DOHH2 (cell line): ENCODE measurements around the gene STAG1.

Source experiments
- H3F3A ChIP-seq: fragments of 200-600 bp; sonication (generic), shearing (Covaris generic); 2 replicates; pipeline ENCODE4 v1.6.0; 2016; ENCODE audit warnings: antibody characterized with exemption, mild to moderate bottlenecking; ENCODE audit not compliant: control insufficient read depth, insufficient read depth
- H3K27ac ChIP-seq: fragments of 200-600 bp; sonication (generic); 2 replicates; pipeline ENCODE4 v1.5.1; 2014; ENCODE audit warnings: low read depth, mild to moderate bottlenecking, low read length, moderate library complexity
- H3K27me3 ChIP-seq: fragments of 200-600 bp; sonication (generic); 2 replicates; pipeline ENCODE4 v1.6.1; 2014; ENCODE audit warnings: mild to moderate bottlenecking, low read length, mixed read lengths; ENCODE audit not compliant: control insufficient read depth
- H3K36me3 ChIP-seq: fragments of 200-600 bp; sonication (generic); 2 replicates; pipeline ENCODE4 v1.6.1; 2014; ENCODE audit warnings: mild to moderate bottlenecking, low read length, moderate library complexity, mixed read lengths; ENCODE audit not compliant: control insufficient read depth
- H3K4me1 ChIP-seq: fragments of 200-600 bp; sonication (generic); 2 replicates; pipeline ENCODE4 v1.6.1; 2014; ENCODE audit warnings: mild to moderate bottlenecking, low read length, mixed read lengths; ENCODE audit not compliant: control insufficient read depth
- H3K4me2 ChIP-seq: fragments of 200-600 bp; sonication (generic); 2 replicates; pipeline ENCODE4 v1.6.0; 2014; ENCODE audit warnings: mild to moderate bottlenecking, low read length, moderate library complexity
- H3K4me3 ChIP-seq: fragments of 200-600 bp; sonication (generic); 2 replicates; pipeline ENCODE4 v1.5.1; 2014; ENCODE audit warnings: mild to moderate bottlenecking, low read length, mixed read lengths
- H3K79me2 ChIP-seq: fragments of 200-600 bp; sonication (generic); 2 replicates; pipeline ENCODE4 v1.6.1; 2014; ENCODE audit warnings: mild to moderate bottlenecking, low read length, mixed read lengths; ENCODE audit not compliant: control insufficient read depth
- H3K9me2 ChIP-seq: fragments of 200-600 bp; sonication (generic); replicated peaks from 2 replicates; pipeline ENCODE4 v1.6.1; 2014; ENCODE audit warnings: mild to moderate bottlenecking, low read length, mixed read lengths; ENCODE audit not compliant: control insufficient read depth
- H3K9me3 ChIP-seq: fragments of 200-600 bp; sonication (generic); 2 replicates; pipeline ENCODE4 v1.6.1; 2014; ENCODE audit warnings: antibody characterized with exemption, low read length, mixed read lengths; ENCODE audit not compliant: control insufficient read depth, insufficient read depth
- H4K20me1 ChIP-seq: fragments of 200-600 bp; sonication (generic); 2 replicates; pipeline ENCODE4 v1.6.0; 2014; ENCODE audit warnings: low read depth, mild to moderate bottlenecking, antibody characterized with exemption, low read length, moderate library complexity; ENCODE audit not compliant: control insufficient read depth, insufficient read depth
- EZH2phosphoT487 ChIP-seq: fragments of 200-600 bp; sonication (generic); IDR thresholded peaks from 2 replicates; pipeline ENCODE4 v1.6.1; 2017; ENCODE audit warnings: borderline replicate concordance, mild to moderate bottlenecking, antibody characterized with exemption, low read length, moderate library complexity, mixed read lengths
- TF ChIP-seq, protein P1 (sequence below): fragments of 200-600 bp; sonication (generic); IDR thresholded peaks from one replicate; pipeline ENCODE4 v1.5.1; 2014; ENCODE audit warnings: antibody characterized with exemption, mild to moderate bottlenecking, low read depth, low read length; ENCODE audit not compliant: poor library complexity, severe bottlenecking

Gene STAG1

DNA sequence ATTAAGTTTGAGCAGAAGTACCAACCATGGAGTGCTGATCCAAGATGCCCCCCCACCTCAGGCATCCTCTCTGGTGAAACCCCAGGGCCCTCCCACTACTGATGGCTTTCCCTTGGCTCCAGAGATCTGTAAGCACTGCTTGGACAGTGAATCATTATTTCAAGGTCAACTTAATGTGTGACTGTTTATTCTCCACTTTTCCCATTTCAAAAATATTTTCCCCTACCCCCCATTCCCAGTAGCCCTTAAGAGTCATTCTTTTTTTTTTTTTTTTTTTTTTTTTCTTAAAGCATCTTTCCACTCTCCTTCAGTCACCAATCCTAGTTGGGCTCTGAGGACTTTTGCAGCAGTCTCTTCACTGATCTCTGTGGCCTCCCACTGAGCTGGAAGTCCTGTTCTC, 419.4 kb downstream of the STAG1 start:
- H3K9me2 ChIP-seq = no peaks in the 10 kb centered on the region
- H3F3A ChIP-seq = no peaks in the 10 kb centered on the region
- H3K27me3 ChIP-seq = no peaks in the 10 kb centered on the region
- H3K36me3 ChIP-seq = peaks cover 64% of the 10 kb centered on the region
- no peak overlapping the region for H3K4me2 ChIP-seq
- H4K20me1 ChIP-seq = no peaks in the 10 kb centered on the region
- H3K9me3 ChIP-seq = no peaks in the 10 kb centered on the region
- H3K4me3 ChIP-seq = no peak overlapping the region
- H3K27ac ChIP-seq = no peak overlapping the region
- H3K79me2 ChIP-seq = no peaks in the 10 kb centered on the region
- no peaks in the 10 kb centered on the region for H3K4me1 ChIP-seq
- no peak for TF ChIP-seq EZH2phosphoT487
- TF ChIP-seq, protein P1, sequence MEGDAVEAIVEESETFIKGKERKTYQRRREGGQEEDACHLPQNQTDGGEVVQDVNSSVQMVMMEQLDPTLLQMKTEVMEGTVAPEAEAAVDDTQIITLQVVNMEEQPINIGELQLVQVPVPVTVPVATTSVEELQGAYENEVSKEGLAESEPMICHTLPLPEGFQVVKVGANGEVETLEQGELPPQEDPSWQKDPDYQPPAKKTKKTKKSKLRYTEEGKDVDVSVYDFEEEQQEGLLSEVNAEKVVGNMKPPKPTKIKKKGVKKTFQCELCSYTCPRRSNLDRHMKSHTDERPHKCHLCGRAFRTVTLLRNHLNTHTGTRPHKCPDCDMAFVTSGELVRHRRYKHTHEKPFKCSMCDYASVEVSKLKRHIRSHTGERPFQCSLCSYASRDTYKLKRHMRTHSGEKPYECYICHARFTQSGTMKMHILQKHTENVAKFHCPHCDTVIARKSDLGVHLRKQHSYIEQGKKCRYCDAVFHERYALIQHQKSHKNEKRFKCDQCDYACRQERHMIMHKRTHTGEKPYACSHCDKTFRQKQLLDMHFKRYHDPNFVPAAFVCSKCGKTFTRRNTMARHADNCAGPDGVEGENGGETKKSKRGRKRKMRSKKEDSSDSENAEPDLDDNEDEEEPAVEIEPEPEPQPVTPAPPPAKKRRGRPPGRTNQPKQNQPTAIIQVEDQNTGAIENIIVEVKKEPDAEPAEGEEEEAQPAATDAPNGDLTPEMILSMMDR = no peak

DNA sequence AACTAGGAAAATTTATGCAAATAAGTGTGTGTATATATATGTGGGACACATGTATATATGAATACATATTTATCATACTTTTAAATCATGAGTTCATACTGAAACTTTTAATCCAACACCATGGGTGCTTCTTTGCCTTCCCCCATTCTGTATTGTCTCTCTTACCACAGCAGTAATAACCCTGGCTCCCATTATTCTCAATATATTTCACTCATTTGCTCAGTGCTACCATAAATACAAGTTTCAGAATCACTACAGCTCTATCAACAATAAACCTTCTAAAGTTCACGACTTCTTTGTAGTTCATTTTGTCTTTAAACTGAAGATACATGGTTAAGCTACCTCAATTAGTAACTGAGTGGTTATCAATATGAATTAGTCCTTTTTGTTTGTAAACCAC, 419.9 kb downstream of the STAG1 start:
- Histone ChIP-seq H3K27ac (no peak overlapping the region), H3K27me3 (no peaks in the 10 kb centered on the region), H3K79me2 (no peaks in the 10 kb centered on the region), H3K4me1 (no peaks in the 10 kb centered on the region), H4K20me1 (no peaks in the 10 kb centered on the region), H3F3A (no peaks in the 10 kb centered on the region), H3K4me3 (no peak overlapping the region), H3K36me3 (peaks cover 64% of the 10 kb centered on the region), H3K9me2 (no peaks in the 10 kb centered on the region), H3K9me3 (no peaks in the 10 kb centered on the region), H3K4me2 (no peak overlapping the region)
- TF ChIP-seq, protein P1 = no peak
- no peak for TF ChIP-seq EZH2phosphoT487

DNA sequence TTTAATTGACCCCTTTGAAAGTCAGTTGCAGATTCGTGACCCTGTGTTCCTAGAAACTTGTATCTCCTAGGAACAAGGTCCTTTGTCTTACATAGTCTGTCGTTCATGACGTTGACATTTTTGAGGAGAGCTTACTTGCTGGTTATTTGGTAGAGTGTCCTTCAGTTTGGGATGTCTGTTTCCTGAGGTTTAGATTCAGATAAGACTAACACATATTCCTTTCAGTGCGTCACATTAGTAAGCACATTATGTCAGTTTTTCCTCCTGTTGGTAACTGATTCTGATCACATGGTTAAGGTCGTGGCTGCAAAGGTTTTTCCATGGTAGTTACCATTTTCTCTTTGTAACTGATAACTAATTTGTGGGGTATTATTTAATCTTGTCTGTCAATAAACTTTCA, 421.3 kb downstream of the STAG1 start:
- Histone ChIP-seq H3K9me3 (no peaks in the 10 kb centered on the region), H3K4me2 (no peak overlapping the region), H3K36me3 (peaks cover 52% of the 10 kb centered on the region)

More for the DNA sequence above, 421.3 kb downstream of the STAG1 start:
- H3K27me3 ChIP-seq = no peaks in the 10 kb centered on the region
- H3K4me3 ChIP-seq = no peak overlapping the region
- no peak overlapping the region for H3K27ac ChIP-seq
- H4K20me1 ChIP-seq = no peaks in the 10 kb centered on the region
- no peaks in the 10 kb centered on the region for H3F3A ChIP-seq
- H3K79me2 ChIP-seq = no peaks in the 10 kb centered on the region
- TF ChIP-seq EZH2phosphoT487 = no peak
- TF ChIP-seq, protein P1 = no peak
- no peaks in the 10 kb centered on the region for H3K9me2 ChIP-seq
- H3K4me1 ChIP-seq = no peaks in the 10 kb centered on the region
